ENCODE results near the gene KRTDAP. TPM values are rescaled to one million over a fixed set of nuclear protein-coding genes. Genes with fewer than 3 reads are reported as not detected.
A peak's percentile ranks its signal among the peaks of the same experiment; 100 is the strongest.

The KRTDAP gene
- total RNA-seq, 1 donor = not detected

DNA sequence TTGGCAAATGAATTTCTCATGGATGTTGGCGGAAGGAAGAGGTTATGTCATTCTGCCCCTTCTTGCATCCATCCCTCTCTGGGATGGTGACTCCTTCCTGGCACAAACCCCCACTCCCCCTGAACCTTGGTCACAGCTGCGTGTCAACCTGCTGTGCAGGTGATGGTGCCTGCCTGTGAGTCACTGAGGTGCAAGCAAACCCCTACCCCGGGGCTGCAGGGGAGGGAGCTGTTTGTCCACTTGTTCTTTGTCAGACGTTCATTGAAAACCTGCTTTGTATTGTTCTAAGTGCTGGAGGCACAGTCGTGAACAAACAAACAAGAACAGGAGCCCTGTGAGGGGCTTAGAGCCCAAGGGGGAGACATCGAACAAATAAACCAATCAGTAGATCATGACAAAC, 41.0 kb upstream of the KRTDAP start:
- TF ChIP-seq, protein P1, sequence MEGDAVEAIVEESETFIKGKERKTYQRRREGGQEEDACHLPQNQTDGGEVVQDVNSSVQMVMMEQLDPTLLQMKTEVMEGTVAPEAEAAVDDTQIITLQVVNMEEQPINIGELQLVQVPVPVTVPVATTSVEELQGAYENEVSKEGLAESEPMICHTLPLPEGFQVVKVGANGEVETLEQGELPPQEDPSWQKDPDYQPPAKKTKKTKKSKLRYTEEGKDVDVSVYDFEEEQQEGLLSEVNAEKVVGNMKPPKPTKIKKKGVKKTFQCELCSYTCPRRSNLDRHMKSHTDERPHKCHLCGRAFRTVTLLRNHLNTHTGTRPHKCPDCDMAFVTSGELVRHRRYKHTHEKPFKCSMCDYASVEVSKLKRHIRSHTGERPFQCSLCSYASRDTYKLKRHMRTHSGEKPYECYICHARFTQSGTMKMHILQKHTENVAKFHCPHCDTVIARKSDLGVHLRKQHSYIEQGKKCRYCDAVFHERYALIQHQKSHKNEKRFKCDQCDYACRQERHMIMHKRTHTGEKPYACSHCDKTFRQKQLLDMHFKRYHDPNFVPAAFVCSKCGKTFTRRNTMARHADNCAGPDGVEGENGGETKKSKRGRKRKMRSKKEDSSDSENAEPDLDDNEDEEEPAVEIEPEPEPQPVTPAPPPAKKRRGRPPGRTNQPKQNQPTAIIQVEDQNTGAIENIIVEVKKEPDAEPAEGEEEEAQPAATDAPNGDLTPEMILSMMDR (IDR thresholded peaks at IDR 0.05; ENCODE audit: insufficient read depth, low read depth, low read length) = no peak
- no peak overlapping the region for H3K4me3 ChIP-seq (ENCODE audit: low read depth, low read length)
- DNase-seq (ENCODE audit: low read depth) = no peak

DNA sequence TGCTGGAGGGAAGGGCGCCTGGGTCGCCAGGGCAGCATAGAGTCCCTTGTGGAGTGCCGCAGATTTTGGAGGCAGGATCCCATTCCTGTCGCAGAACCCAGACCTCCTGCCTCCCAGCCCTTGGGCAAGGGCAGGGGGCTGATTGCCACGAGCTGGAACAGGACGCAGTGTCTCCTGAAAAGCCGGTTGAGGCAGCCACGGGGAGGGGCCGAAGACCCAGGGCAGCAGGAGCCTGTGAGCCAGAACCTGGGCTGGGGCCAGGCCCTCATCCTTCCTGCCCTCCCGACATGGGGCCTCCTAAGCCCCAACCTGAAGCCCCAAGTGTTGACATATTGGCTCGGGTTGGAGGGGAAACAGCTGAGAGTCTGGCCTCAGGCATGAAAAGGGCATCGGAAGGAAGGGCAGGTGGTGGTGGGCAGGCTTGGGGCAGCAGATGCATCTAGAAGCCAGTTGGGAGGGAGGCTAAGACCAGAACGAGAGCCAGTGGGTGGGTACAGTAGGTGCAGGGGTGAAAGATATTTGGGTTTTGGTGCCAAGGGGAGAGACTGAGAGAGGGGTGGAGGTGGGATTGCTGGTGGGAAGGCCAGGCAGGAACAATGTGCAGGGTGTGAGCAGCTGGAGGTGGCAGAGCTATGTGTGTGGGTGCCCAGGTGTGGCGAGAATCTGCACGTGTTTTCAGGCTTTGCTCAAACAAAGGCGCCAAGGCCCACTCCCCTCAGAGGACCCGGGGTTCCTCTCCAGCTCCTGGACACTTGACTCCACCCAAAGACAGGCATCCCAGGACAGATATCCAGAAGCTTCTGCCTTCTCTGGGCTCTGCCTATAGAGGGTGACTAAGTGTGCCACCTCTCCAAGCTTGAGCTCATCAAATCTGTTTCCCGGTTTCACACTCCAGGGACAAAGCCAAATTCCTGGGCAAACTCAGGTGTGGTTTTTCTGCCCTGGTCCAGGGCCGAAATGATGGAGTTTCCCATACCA, 39.3 kb upstream of the KRTDAP start:
- TF ChIP-seq, protein P1 (IDR thresholded peaks at IDR 0.05; ENCODE audit: insufficient read depth, low read depth, low read length) = no peak
- H3K4me3 ChIP-seq (ENCODE audit: low read depth, low read length) = no peak overlapping the region
- DNase-seq (ENCODE audit: low read depth) = no peak

DNA sequence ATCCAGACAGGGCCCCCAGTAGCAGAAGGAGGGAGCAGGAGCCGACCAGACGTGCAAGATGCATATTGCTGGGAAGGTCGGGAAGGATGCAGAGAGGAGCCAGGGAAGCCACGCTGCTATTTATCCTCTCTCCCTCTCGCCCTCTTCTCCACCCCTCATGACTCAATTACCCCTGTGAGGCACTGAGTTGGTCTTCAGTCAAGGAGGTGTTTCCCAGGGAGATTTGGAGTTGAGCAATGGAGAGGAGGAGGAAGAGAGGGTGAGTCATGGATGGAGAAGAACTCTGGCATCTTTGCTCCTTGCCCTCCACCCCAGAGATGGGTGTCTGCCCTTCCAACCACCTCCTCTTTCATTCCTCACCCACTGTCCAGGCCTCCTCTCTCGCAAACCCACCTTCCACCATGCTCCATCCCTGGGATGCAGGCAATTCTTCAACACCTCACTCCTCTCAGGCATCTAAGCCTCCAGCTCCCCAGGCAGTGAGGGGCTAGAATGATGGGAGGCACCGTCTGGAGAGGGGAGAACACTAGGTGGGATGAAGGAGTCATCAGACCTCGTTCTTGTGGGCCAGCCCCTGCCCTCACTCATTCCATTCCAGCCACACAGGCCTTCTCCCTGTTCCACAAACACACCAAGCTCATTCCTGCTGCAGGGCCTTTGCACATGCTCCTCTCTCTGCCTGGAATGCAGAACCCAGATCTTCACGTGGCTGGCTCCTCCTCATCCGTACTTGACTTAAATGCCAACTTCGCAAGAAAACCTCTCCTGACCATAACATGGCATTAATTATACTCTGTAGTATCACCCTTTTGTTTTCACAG, 38.2 kb upstream of the KRTDAP start, which contains the start of gene SBSN:
Gene SBSN, minus strand, starts transcription at position 94 of the 821 bp plus-strand sequence. Its CDS starts 30 bp downstream, at position 64.
- peak; percentile 42 for DNase-seq (ENCODE audit: low read depth)

DNA sequence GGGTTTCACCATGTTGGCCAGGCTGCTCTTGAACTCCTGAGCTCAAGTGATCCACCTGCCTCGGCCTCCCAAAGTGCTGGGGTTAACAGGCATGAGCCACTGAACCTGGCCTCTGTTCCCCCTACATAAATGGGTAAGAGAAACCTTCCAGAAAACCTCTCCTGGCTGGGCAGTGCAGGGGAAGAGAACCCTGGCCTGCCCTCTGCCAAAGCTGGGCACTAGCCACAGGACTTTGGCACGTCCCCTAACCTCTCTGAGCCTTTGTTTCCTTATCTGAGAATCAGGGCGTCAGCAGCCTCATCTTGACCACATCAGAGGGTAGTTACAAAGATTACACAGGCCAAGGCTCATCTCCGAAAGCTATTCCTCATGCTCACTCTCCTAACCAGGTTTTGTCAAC, 35.6 kb upstream of the KRTDAP start:
- no peak for DNase-seq (ENCODE audit: low read depth)
- TF ChIP-seq, protein P1 (IDR thresholded peaks at IDR 0.05; ENCODE audit: insufficient read depth, low read depth, low read length) = no peak

More for the DNA sequence above, 38.2 kb upstream of the KRTDAP start, which contains the start of gene SBSN:
- no peak within 1 kb of the TSS for H3K4me3 ChIP-seq (ENCODE audit: low read depth, low read length)
- TF ChIP-seq, protein P1 (IDR thresholded peaks at IDR 0.05; ENCODE audit: insufficient read depth, low read depth, low read length) = no peak

DNA sequence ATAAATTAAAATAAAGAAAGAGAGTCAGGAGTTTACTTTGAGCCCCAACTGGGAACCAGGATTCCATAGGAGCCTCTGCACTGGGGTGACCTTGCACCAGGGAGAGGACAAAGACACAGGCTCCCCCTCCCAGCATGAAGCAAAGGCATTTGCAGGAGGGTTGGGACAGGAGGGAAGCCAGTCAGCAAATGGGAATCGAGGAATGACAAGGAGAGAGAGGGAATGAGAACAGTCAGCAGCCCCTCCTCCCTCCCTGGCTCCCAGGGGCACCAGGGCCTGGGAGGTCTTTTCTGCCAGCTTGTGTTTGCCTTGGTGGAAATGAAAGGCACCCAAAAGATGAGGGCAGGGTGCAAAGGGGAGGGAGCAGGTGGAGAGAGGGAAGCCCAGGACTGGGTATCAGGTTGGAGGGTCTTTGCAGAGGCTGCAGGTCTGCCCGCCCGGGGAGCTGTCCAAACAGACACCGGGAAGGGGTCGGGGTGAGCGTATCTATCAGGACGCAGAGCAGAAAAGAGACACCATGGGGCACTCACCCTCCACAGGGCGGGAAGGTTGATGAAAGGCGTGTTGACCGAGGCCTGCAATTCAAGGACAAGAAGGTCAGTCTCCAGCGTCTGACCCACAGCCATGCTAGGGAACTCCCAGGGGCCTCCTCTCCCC, 34.0 kb upstream of the KRTDAP start:
- TF ChIP-seq, protein P1 (IDR thresholded peaks at IDR 0.05; ENCODE audit: insufficient read depth, low read depth, low read length) = no peak

More for the DNA sequence above, 35.6 kb upstream of the KRTDAP start:
- no peak overlapping the region for H3K4me3 ChIP-seq (ENCODE audit: low read depth, low read length)

DNA sequence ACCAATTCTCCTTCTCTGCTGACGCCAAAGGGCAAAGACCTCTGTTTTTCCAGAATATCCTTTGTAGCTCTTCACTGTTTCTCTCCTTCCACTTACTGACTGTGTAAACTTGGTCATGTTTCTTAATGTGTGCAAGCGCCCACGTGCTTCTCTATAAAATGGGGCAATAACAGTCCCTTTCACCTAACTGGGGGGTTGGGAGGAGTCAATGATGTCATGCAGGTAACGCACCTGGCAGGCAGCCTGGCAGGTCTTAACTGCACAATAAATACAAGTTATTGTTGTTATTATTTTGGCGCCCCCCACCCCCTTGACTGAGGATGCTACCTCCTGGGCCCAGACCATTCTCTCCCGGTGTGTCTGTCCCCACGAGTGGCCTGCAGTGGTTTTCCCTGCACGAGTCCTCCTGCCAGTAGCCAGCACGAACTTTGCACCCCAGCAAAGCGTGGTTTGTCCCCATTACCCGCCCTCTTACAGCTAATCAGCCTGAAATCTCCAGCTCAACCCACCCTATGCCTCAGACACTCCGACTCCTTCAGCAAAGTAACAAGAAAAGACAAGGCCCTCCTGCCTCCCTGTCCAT, 32.6 kb upstream of the KRTDAP start:
- no peak overlapping the region for H3K4me3 ChIP-seq (ENCODE audit: low read depth, low read length)
- TF ChIP-seq, protein P1 (IDR thresholded peaks at IDR 0.05; ENCODE audit: insufficient read depth, low read depth, low read length) = no peak
- no peak for DNase-seq (ENCODE audit: low read depth)

More for the DNA sequence above, 34.0 kb upstream of the KRTDAP start:
- no peak for DNase-seq (ENCODE audit: low read depth)
- H3K4me3 ChIP-seq (ENCODE audit: low read depth, low read length) = no peak overlapping the region

Measured in fibroblast of villous mesenchyme (primary cell).